GM19467 (cell line): ENCODE measurements around the gene EML6.

Experiments used
- ATAC-seq: cut with Tn5 transposase; IDR thresholded peaks from one replicate; pipeline ENCODE4 v1.9.1; 2021; ENCODE audit warnings: mild to moderate bottlenecking, moderate library complexity; ENCODE audit not compliant: unreplicated experiment

The EML6 gene

DNA sequence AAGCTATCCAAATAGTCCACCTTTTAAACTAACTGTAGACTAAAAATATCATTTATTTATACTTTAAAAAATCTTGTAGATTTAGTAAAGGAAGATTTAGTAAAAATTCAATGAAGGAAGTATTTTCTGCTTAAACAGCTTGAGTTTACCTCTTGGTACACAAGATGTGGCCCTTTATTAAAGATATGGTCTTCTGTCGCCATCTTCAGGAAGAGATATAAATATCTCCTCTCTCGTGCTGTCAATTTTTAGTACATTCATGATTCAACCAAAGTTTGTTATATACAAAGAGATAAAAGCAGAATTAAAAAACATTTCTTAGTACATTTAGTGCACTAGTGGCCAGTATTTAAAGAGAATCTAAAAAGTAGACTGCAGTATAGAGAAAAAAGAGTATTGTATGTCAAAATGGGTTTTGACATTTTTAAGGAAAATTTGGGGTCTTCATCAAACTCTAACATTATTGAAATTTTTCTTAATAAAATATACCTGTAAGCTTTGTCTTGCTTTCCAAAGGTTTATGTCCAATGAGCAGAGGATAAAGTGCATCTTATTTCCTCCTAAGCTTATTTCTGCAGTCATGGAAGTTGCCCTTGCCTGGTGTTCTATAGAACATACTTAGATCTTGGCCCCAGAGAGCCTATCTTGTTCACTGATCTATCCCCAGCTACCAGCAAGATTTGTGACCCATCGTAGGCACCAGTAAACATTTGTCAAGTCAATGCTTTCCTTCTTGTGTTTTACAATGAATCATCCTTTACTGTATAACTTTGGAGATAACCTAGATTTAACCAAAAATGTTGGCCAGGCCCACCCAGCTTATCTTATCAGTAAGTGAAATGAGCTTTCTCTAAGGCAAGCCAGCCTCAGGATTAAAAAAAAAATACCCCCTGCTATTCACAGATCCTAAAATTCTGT, 18.5 kb upstream of the EML6 start:
- ATAC-seq, result no peak

DNA sequence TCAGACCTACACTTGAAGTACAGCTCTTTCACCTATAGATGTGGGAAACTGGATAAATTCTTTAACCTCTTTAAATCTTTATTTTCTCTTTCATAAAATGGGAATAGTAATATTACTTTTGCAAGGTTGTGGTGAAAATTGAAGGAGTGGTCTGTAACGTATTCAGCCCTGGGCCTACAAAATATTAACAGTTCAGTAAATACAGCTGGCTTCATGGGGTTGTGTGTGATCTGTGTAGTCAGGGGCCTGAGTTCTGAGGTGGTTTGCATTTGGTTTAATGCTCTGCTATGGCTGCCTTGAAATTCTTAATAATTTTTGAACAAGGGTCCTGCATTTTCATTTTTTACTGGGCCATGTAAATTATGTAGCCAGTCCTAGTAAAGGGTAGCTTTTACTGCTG, 16.8 kb upstream of the EML6 start:
- no peak for ATAC-seq

DNA sequence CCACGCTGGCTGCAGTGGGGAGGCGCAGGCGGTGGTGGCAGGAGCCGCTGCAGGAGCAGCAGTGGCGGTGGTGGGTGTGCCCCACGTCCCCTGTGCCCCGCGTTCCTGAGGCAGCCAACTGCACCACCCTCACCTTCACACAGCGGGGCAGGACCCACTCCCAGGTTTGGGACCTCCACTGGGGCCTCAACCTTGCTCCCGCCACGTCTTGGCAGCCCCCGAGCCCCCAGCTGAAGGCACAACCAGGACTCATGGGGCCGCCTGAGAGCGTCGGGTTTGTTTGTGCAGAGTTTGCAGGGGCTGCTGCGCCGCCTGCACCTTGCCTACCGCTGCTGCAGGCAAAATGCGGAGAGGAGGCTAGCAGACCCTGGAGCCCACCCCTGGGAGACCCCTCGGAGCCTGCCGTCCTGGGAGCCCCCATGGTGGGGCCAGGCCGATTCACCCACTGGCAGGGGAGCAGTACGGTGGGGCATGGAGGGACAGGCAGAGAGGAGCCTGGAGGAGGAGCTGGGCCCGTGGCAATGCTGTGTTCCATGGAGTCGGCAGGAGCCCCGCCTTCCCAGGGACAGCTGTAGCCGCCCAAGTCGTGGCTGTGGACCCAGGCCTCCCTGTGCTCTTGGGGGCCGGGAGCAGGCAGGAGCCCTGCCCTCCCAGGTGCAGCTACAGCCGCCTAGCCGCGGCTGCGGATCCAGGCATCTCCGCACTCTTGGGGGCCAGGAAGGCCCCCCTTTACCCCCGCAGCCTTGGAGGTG, 14.7 kb upstream of the EML6 start:
- ATAC-seq, result no peak

DNA sequence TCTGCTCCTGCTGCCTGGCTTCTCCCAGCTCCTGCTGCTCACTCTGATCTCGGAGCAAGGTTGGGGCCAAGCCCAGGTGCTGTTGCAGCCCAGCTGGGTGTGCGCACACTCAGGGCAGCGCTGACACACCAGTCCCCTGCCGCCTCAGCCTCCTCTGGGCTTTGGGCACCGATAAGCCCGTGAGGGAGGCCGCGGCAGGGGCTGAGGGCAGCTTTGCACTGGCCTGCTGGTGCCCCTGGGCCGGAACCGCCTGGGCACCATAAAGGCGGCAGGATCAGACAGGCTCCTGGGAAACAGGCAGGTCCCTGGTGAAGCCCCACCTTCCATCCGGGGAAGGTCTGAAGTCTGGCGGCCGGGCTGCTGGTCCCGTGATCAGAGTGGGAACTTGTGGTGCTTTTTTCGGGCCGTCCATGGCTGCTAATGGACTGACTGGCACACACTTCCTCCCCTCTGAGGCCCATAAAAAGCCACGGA, 14.1 kb upstream of the EML6 start:
- ATAC-seq, result no peak

DNA sequence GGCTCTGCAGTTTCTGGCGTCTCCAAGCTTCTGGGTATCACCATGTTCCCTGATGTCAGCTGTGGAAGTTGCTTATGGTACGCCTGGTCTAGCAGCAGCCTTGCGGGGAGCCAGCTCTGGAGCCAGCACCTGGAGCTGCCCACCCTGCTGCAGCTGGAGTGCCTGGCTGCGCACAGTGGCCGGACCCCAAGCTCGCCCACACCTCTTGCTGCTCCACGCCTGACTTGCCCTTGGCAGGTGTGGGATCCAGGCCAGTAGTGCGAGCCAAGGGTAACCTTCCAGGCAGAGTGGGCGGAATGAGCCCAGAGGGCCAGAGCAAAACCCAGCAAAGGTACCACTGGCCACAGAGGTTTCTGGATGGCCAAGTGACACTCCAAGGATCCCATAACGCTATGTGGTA, 13.2 kb upstream of the EML6 start:
- ATAC-seq, result no peak

DNA sequence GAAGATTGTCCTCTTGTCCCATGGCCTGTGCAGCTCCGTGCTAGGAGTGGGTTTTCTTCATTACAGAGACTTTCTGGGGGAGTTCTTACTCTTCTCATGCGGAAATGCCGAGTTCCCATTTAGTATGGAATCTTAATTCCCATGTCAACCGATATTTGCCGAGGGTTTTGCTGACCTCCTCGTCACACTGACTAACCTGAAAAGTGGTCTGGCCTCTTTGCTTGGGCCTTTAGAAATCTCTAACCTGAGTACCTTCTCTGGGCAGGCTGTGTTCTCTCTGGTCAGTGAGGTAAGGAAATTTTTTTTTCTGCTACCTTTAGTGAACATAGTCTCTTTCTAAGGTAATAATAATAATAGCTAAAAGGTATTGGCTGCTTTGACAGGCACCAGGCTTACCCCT, 10.9 kb upstream of the EML6 start:
- no peak for ATAC-seq

DNA sequence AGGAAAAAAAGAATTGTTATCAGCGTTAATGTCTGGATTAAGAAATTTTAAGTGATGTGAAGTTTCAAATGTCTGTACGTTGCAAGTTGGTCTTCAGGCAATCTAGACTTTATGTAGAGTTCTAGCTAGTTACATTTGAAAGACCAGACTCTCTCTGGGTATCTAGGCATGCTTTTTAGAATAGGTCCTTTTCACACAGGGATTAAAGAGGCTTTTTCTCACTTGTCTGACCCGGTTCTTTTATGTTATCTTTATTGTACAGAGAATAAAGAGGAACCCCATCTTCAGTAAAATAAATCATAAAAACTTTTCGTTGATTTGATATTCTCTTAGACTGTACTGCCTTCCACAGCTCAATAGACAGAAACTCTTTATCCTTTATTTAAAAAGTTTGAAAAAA, 8.5 kb upstream of the EML6 start:
- ATAC-seq, result no peak

DNA sequence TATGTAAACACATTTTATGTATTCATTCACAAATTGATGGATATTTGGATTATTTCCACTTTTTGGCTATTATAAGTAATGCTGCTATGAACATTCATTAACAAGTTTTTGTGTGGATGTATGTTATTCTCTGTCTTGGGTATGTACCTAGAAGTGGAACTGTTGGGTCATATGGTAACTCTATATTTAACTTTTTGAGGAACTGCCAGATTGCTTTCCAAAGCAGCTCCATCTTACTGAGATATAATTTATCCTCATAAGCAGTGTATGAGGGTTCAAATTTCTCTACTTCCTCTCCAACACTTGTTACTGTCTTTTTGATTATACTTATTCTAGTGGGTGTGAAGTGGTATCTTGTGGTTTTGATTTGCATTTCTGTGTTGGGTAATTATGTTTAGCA, 7.1 kb upstream of the EML6 start:
- no peak for ATAC-seq

DNA sequence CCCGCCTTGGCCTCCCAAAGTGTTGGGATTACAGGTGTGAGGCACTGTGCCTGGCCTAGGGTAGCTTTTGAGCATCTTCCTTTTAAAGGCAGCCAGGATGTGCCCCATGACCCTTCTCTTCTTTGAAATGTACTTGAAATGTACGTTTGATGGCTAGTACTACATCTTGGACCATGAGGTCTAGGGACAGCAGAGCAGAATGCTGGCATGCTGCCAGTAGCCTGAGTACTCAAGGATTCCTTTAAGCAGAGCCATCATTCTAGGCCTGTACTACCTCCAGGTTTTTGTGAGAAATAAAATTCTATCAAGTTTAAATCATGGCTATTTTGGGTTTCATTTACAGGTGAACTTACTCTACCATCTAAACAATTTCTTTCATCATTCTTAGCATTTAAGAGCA, 2.9 kb upstream of the EML6 start:
- no peak for ATAC-seq

DNA sequence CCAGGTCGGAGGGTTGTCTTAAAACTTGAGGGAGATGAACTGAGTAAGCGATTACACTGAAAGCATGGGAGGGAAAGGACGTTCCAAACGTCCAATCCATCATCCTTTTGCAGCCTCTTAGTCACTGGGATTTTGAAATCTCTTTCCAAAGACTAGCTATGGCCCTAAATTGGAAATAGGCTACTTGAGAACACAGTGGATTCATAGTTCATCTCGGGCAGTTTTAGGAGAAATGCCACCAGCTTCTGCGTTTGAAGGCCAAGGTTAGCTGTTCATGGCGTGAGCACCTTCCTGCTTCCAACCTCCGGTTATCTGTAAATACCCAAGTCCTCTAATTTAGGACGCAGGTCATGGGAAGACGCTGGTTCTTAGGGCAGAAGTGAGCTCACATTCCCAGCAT, 821 bp upstream of the EML6 start:
- ATAC-seq, result no peak

DNA sequence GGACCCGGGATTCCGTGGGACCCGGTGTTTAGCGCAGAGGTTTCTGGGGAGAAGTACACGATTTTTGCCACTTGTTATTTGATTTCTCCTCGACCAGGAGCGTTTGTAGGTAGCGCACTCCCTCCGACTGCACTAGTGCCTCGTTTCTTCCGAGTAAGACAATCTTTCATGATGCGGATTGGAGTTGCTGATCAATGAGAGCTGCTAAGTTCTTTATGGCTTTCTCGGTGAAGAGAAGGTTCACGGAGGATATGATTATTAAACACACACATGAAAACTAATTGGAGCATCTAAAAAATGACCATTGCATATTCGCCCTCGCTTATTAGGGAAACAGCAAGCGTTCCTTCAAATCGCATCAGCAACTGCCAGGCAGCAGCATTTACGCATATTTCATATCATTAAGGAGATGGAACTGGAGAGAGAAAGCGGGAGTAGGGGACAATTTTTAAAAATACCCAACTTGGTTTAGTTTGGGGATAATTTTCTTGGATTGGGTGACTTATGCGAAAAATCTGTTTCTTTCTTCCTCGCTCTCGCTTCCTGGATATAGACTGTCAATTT, 616 bp downstream of the EML6 start:
- no peak for ATAC-seq

DNA sequence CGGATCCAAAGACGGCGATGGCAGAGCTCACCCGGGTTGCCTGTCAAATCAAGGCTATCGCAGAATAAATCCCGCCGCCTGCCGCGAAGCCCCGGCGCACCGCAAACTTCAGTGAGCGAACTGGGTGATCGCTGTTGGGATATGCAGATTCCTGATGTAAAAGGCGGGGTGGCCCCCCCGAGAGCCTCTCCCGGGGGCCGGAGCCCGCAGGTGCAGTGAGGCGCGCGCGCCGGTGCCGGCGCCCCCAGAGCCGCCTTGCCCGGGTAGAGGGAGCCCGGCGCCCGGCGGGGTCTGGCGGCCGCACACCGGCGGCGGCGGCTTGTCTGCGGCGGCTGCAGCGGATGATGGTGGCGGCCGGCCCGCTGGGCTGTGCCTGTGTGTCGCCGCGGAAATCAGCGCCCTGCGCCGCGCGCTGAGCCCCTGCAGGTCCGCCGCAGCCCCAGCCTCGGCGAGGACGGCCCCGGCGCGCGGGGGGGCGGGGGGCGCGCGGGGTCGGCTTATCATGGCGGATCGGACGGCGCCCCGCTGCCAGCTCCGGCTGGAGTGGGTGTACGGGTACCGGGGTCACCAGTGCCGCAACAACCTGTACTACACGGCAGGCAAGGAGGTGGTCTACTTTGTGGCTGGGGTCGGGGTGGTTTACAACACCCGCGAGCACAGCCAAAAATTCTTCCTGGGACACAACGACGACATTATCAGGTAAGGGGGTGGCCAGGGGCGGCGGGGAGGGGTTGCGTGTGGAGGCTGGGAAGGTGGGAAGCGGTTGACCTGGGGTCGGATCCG, 1.3 kb downstream of the EML6 start:
- ATAC-seq, result no peak

DNA sequence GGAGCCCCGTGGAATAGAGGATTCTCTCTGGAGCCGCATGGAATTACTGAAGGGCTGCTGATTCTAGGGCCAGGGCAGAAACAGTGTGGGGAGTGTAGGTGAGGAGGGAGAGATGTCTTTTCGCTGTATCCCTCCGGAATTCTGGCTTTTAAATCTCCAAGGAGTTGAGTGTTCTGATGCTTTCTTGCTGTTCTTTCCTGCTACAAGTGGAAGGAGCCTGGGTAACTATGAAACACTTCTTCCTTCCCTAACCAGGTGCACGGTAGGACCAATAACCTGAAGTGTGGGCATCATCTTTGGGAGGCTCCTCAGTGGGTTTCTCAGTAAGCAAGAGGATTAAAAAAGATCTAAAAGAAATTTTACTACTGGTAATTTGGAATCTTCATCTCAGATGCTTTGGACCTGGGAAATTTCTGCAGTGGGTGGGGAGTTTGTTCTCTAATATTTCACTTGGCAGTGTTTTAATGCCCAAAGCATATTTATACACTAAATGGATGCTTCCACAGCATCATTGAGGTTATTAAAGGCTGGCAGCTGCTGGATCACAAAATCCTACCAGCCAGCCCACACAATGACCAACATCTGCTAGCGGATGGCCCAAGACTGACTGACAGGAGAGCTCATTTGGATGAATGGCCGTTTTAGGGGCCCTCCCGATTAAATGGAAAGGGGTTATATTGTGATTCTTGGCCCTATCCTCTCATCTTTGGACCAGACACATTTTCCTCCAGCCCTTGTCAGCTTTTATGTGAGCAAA, 2.1 kb downstream of the EML6 start:
- no peak for ATAC-seq

DNA sequence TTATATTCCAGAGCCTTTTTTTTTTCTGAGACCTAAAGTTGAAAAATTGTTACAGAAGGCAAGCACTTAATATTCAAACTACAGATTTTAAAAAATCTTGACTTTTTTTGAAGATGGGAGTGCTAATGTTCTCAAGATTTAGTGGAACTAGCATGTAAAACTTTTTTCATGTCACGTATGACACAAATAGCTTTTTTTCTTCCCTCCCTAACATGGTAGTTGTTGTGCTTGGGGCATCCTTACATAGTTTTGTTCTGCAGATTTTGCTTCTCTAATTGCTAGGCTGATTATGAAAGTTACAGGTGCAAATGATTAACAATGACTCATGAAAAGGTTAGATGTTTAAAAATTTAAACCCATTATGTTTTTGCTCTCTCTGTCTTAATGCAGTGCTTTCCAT, 3.0 kb downstream of the EML6 start:
- ATAC-seq, result no peak

DNA sequence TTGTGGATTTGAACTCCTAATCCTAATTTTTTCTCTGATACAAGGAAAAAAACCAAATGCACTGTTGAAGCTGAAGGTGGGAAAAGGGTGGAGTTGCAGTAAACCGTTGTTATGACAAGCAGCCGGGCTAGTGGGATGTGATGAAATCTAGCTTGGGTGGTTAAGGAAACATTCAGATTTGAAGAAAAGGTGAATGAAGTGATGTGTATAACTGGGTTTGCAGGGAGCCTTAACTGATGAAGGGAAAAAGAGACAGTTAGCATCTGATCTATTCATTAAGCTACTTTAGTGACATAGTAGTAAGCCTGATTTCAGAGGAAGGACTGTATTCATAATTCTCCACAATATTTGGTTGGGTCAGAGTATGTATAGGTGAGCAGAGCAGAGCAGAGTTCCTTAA, 3.5 kb downstream of the EML6 start:
- no peak for ATAC-seq

DNA sequence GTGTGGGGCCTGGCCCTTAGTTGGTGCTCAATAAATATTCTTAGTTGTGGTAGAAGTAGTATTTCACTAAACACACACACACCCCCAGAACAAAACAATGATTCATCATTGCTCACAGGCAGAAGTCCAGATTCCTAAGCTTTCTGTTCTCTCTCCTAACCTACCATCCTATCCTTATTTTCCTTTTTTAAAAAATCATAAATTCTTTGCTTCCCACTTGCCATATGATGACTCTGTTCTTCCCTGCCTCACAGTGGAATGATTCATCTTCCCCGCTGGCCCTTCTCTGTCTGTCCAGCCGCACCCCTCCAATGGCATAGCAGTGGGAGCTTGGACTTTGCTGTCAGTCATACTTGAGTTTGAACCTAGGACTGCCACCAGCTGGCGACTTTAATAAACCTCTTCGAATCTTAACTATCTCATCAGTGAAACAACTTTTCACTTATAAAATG, 5.2 kb downstream of the EML6 start:
- no peak for ATAC-seq

DNA sequence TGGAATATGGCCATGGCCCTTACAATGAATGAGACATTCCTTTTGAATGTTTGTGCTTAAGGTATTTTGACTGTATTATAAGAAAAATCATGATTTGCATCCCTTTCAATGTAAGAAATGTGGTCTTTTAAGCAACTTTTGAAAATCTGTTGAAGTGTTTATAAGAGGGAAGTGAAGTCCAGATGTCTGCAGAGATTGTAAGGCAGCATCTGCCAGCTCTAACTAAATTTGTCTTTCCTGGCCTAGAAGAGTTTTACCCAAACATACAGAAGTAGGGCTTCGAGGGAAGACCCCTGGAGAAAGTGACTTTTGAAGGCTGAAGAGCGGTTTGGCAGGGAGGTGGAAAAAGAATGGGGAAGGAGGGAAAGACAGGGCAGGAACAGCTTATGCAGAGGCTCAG, 12.2 kb downstream of the EML6 start:
- ATAC-seq, result no peak

DNA sequence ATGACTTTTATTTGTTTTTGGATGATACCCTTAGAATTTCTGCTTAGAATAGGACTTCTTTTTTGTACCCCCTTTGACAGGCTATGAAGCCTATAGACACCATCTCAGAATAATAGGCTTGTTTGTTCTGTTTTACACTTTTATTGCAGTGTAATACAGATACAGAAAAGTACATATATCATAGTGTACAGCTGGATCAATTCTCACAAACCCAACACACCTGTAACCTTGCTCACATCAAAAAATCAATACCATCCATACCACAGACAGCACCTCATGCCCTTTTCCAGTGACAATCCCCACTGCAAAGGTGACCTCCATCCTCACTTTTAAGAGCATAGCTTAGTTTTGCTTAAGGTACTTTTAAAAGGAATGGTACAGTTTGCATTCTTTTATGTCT, 14.8 kb downstream of the EML6 start:
- ATAC-seq, result no peak

DNA sequence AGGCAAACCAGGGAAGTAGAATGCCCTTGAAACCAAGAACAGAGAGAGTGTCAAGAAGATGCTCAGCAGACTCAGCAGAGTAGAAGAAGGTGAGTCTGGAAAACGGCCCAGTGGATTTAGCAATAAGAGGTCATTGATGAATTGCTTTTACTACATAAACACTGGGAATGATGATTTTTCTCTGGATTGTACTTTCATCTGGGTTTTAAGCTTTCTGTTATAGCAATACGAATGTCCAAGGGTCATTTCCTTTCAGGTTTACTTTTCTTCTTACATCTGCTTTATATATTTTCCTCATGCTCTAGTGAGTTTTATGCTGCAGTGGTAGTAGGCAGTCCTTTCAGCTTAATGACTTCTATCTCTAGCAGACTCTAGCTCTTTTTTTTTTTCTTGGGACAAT, 16.9 kb downstream of the EML6 start:
- no peak for ATAC-seq

DNA sequence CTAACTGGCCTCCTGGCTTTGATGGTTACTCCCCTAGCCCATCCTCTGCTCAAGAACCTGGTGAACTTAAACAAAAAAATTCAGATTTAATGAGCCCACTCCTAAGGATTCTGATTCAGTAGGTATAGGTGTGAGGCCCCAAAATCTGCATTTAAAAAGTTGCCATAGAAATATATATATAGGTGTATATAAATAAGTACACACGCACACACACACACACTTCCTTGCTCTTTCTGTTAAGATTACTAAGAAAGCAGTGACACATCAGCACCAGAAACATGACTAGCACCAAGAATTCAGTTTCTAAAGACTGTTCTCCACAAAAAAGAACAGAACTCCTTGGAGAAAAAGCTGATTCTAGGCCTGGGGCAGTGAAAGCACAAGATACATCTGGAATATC, 17.8 kb downstream of the EML6 start:
- no peak for ATAC-seq
